Calu3 (cell line): Measurements from ENCODE around the gene PKHD1. TPM values are rescaled to one million over a fixed set of nuclear protein-coding genes. Genes with fewer than 3 reads are reported as not detected.

Experiments
- BruUV-seq: library from RNA; stranded (reverse); fragments of 400-500 nt; replicated peaks from 2 replicates; lab custom pipeline; 2021; lab: Mats Ljungman, UMichigan
- CTCF ChIA-PET: fragments of 300-600 bp; sonication (Branson Sonifier 250); formaldehyde crosslinking; loops from one replicate; lab custom pipeline; 2022; ENCODE audit warnings: antibody characterized with exemption; lab: Charles Lee
- DNase-seq: peaks from one replicate; pipeline ENCODE4 v3.0.0; 2022
- H3K27ac Mint-ChIP-seq: one replicate; pipeline ENCODE4 v1.8.0; 2022; ENCODE audit warnings: mixed read lengths; ENCODE audit not compliant: unreplicated experiment
- H3K27me3 Mint-ChIP-seq: one replicate; pipeline ENCODE4 v1.8.0; 2022; ENCODE audit warnings: mixed read lengths; ENCODE audit not compliant: unreplicated experiment
- H3K36me3 Mint-ChIP-seq: one replicate; pipeline ENCODE4 v1.8.0; 2022; ENCODE audit warnings: mild to moderate bottlenecking, moderate library complexity, mixed read lengths; ENCODE audit not compliant: insufficient read depth, unreplicated experiment
- H3K4me1 Mint-ChIP-seq: one replicate; pipeline ENCODE4 v1.8.0; 2022; ENCODE audit warnings: mild to moderate bottlenecking, low read depth, mixed read lengths; ENCODE audit not compliant: unreplicated experiment
- H3K4me3 Mint-ChIP-seq: one replicate; pipeline ENCODE4 v1.8.0; 2022; ENCODE audit warnings: mild to moderate bottlenecking, low read depth, moderate library complexity, mixed read lengths; ENCODE audit not compliant: unreplicated experiment
- H3K9me3 Mint-ChIP-seq: one replicate; pipeline ENCODE4 v1.8.0; 2022; ENCODE audit warnings: low read depth, mixed read lengths; ENCODE audit not compliant: unreplicated experiment
- intact Hi-C: fragments of 100-400 bp; cut with micrococcal nuclease; formaldehyde crosslinking; loops from one replicate; pipeline ENCODE4 v1.10.0; 2022; ENCODE audit not compliant: unreplicated experiment
- total RNA-seq: library from RNA; stranded (reverse); gene quantifications from 2 replicates; pipeline ENCODE4 v1.2.3, GENCODE V29; 2022
- TF ChIP-seq, protein P1 (sequence below): fragments of 200-600 bp; IDR thresholded peaks from one replicate; pipeline ENCODE4 v1.8.0; 2022; ENCODE audit warnings: antibody characterized with exemption; ENCODE audit not compliant: unreplicated experiment

Gene PKHD1
- total RNA-seq, 1 experiment from 2014 or later = 25.2 TPM

DNA sequence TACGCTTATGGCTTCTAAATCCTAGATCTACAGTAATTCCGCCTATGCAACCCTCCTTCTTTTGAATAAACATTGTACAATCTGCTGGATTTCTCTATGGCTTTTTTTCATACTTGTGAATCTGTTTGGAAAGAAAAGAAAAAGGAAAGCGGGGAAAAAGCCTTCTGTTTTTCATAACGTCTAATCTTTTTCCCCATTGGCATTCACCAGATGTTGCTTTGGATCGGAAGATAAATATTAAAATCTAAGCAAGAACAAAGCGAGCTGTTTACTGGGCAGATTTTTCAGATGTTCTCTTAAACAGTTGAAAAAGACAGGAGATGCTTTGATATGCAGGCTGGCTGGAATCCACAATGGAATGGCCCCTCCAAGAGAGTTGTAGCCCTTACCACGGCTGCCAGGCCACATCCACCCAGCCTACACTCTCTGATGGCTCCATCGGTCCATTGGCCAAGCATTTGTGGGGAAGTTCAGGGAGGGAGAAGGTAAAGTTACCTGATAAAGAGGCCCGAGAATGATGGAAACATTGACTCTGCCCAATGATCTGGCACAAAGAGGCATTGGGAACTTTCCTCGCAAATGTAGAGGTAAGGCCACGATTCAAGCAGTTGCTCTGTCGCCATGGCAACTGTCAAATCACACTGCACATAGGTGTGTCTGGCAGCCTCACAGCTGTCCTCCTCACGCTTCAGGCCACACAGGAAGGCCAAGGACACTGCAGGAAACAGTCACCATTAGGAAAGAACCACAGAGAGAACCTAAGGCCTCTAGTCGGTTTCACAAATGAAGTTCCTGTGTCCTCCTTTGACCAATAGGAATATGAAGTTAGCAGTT, 70.3 kb downstream of the PKHD1 start:
- Mint-ChIP-seq H3K9me3 (peaks cover 2% of the 10 kb centered on the region), H3K27me3 (no peaks in the 10 kb centered on the region), H3K4me1 (peaks cover 7% of the 10 kb centered on the region), H3K27ac (no peak overlapping the region), H3K36me3 (peaks cover 39% of the 10 kb centered on the region), H3K4me3 (no peak overlapping the region)
- CTCF ChIA-PET = no interaction called here
- TF ChIP-seq, protein P1, sequence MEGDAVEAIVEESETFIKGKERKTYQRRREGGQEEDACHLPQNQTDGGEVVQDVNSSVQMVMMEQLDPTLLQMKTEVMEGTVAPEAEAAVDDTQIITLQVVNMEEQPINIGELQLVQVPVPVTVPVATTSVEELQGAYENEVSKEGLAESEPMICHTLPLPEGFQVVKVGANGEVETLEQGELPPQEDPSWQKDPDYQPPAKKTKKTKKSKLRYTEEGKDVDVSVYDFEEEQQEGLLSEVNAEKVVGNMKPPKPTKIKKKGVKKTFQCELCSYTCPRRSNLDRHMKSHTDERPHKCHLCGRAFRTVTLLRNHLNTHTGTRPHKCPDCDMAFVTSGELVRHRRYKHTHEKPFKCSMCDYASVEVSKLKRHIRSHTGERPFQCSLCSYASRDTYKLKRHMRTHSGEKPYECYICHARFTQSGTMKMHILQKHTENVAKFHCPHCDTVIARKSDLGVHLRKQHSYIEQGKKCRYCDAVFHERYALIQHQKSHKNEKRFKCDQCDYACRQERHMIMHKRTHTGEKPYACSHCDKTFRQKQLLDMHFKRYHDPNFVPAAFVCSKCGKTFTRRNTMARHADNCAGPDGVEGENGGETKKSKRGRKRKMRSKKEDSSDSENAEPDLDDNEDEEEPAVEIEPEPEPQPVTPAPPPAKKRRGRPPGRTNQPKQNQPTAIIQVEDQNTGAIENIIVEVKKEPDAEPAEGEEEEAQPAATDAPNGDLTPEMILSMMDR = no peak
- BruUV-seq = no TSS peak
- intact Hi-C loops = no loop called here
- no peak for DNase-seq

DNA sequence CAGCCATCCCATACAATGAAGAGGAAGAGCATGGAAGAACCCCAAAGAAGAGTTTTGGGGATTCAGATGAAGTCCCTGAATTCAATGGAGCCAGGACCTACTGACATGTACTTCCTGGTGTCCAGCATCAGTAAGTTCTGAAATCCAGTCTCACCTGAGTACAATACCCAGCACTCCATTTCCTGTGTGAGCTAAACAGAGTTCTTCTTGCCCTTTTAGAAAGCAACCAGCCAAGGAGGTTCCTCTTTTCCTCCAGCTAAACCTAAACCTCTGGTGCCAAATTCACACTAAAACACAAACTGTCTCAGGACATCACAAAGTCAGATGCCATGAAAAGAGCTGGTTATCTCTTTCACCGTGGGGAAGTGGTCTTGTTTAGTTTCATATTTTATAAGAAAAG, 71.5 kb downstream of the PKHD1 start:
- TF ChIP-seq, protein P1 = no peak
- H3K4me3 Mint-ChIP-seq = no peak overlapping the region
- no peaks in the 10 kb centered on the region for H3K27me3 Mint-ChIP-seq
- DNase-seq = no peak
- peaks cover 7% of the 10 kb centered on the region for H3K4me1 Mint-ChIP-seq
- CTCF ChIA-PET = no interaction called here
- H3K27ac Mint-ChIP-seq = no peak overlapping the region
- H3K36me3 Mint-ChIP-seq = peaks cover 43% of the 10 kb centered on the region
- peaks cover 2% of the 10 kb centered on the region for H3K9me3 Mint-ChIP-seq
- BruUV-seq = no TSS peak
- intact Hi-C loops = no loop called here

DNA sequence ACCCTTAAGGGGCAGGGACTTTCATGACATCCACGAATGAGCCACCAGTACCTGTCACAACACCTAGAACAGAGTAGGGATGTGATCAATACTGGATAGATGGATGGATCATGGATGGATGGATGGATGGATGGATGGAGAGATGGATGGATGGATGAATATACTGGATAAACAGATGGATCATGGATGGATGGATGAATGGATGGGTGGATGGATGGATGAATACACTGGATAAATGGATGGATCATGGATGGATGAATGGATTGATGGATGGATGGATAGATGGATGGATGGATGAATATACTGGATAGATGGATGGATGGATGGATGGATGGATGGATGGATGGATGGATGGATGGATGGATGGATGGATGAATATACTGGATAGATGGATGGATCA, 73.0 kb downstream of the PKHD1 start:
- peaks cover 7% of the 10 kb centered on the region for H3K4me1 Mint-ChIP-seq
- TF ChIP-seq, protein P1 = no peak
- H3K27ac Mint-ChIP-seq = no peak overlapping the region
- no peaks in the 10 kb centered on the region for H3K27me3 Mint-ChIP-seq
- peaks cover 2% of the 10 kb centered on the region for H3K9me3 Mint-ChIP-seq
- H3K4me3 Mint-ChIP-seq = no peak overlapping the region
- intact Hi-C loops = no loop called here
- peaks cover 41% of the 10 kb centered on the region for H3K36me3 Mint-ChIP-seq
- CTCF ChIA-PET = no interaction called here
- DNase-seq = no peak
- no TSS peak for BruUV-seq

DNA sequence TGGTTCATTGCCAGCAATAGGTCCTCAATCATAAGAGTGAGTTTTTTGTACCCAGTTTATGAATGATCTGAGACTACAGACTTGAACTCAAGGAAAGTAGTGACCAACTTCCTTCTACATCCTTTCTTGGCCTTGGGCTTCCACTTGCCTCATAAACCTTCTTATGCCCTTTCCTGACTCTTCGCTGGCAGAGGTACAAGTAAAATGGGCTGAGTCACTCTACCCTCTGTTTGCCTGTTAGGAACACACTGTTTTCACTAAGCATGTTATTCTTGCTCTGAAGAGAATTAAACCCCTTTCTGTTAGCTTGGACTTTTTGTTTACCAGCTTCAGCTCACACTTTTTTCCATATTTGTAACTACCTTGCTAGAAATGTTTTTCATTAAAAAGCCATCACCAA, 74.4 kb downstream of the PKHD1 start:
- TF ChIP-seq, protein P1 = no peak
- CTCF ChIA-PET = no interaction called here
- Mint-ChIP-seq H3K4me1 (peaks cover 7% of the 10 kb centered on the region), H3K27me3 (no peaks in the 10 kb centered on the region), H3K4me3 (no peak overlapping the region), H3K27ac (no peak overlapping the region), H3K9me3 (peaks cover 2% of the 10 kb centered on the region), H3K36me3 (peaks cover 31% of the 10 kb centered on the region)
- BruUV-seq = no TSS peak
- intact Hi-C loops = no loop called here
- no peak for DNase-seq
